Loucy (cell line): ENCODE data around the gene PHF11.
A peak's percentile ranks its signal among the peaks of the same experiment; 100 is the strongest.
"Not testable (repeated sequence)": the region's sequence is repeated elsewhere in the genome, so short reads cannot be mapped to it uniquely, and the experiment has no call there.

Experiments
- H2AFZ ChIP-seq: fragments of 200-600 bp; sonication (generic); 2 replicates; pipeline ENCODE4 v1.6.0; 2016; ENCODE audit warnings: antibody characterized with exemption, mild to moderate bottlenecking, low read length, moderate library complexity
- H3F3A ChIP-seq: fragments of 200-600 bp; 2 replicates; pipeline ENCODE4 v1.6.0; 2016; ENCODE audit warnings: antibody characterized with exemption, low read depth, mild to moderate bottlenecking
- H3K27me3 ChIP-seq: fragments of 200-600 bp; sonication (generic); 2 replicates; pipeline ENCODE4 v1.6.1; 2014; ENCODE audit warnings: low read length, mild to moderate bottlenecking; ENCODE audit not compliant: insufficient read depth, poor library complexity, severe bottlenecking
- H3K36me3 ChIP-seq: fragments of 200-600 bp; sonication (generic); 2 replicates; pipeline ENCODE4 v1.6.1; 2016; ENCODE audit warnings: low read length; ENCODE audit not compliant: insufficient read depth
- H3K4me1 ChIP-seq: fragments of 200-600 bp; sonication (generic); 2 replicates; pipeline ENCODE4 v1.5.1; 2014; ENCODE audit warnings: low read length, mild to moderate bottlenecking; ENCODE audit not compliant: insufficient read depth, poor library complexity, severe bottlenecking
- H3K4me2 ChIP-seq: fragments of 200-600 bp; sonication (generic); 2 replicates; pipeline ENCODE4 v1.6.0; 2014; ENCODE audit warnings: antibody characterized with exemption, low read length, low read depth, mild to moderate bottlenecking; ENCODE audit not compliant: poor library complexity, severe bottlenecking
- H3K4me3 ChIP-seq: fragments of 200-600 bp; sonication (generic); 2 replicates; pipeline ENCODE4 v1.5.1; 2014; ENCODE audit warnings: low read length, mild to moderate bottlenecking, mixed read lengths; ENCODE audit not compliant: poor library complexity, severe bottlenecking
- H3K79me2 ChIP-seq: fragments of 200-600 bp; sonication (generic); 2 replicates; pipeline ENCODE4 v1.6.1; 2014; ENCODE audit warnings: low read length; ENCODE audit not compliant: insufficient read depth
- H3K9ac ChIP-seq: fragments of 200-600 bp; sonication (generic); 2 replicates; pipeline ENCODE4 v1.6.0; 2014; ENCODE audit warnings: mild to moderate bottlenecking, low read depth, low read length, moderate library complexity; ENCODE audit not compliant: poor library complexity, severe bottlenecking
- H3K9me2 ChIP-seq: fragments of 200-600 bp; sonication (generic); replicated peaks from 2 replicates; pipeline ENCODE4 v1.6.1; 2016; ENCODE audit warnings: low read depth, low read length, mixed read lengths
- H3K9me3 ChIP-seq: fragments of 200-600 bp; sonication (generic); 2 replicates; pipeline ENCODE4 v1.6.1; 2014; ENCODE audit warnings: mild to moderate bottlenecking, antibody characterized with exemption, low read length, low read depth; ENCODE audit not compliant: insufficient read depth
- H4K20me1 ChIP-seq: fragments of 200-600 bp; sonication (generic); 2 replicates; pipeline ENCODE4 v1.6.0; 2014; ENCODE audit warnings: antibody characterized with exemption, low read length, mild to moderate bottlenecking; ENCODE audit not compliant: insufficient read depth, poor library complexity, severe bottlenecking
- EZH2phosphoT487 ChIP-seq: fragments of 200-600 bp; IDR thresholded peaks from 2 replicates; pipeline ENCODE4 v1.6.1; 2018; ENCODE audit warnings: antibody characterized with exemption, mild to moderate bottlenecking, moderate library complexity, borderline replicate concordance
- TF ChIP-seq, protein P1 (sequence below): fragments of 200-600 bp; sonication (generic); conservative IDR thresholded peaks from 2 replicates; pipeline ENCODE4 v1.5.1; 2014; ENCODE audit warnings: mild to moderate bottlenecking, antibody characterized with exemption, low read length

PHF11 gene

DNA sequence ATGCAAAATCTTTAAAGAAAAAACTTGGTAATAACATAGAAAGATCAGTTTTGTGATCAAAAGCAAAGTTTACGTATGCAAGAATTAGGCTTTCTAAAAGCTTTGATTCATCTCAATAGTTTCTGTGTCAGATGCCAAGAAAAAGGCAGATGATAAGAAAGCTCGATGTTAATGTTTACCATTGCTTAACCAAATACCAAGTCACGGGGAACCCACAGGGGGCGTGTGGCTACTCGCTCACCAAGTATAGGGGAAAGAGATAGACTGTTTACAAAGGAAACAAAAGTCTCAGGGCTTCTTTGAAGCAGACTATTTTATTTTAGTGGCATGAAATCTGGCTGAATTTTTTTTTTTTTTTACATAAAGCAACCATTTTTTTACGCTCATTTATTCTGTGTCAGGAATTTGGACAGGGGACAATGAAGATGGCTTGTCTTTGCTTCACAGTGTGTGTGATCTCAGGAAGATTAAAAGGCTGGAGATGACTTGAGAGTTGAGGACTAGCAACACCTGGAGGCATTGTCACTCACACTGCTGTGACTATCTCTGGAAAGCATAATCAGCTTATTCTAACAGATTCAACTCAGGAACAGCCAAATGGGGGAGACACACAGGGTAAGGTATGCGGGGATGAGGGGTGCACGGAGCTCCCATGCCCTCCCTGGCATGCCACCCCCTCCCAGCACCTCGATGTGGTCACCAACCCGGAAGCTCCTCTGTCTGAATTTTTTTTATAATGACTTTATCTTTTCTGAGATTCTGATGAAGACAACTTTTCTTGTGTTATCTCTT, 64.7 kb downstream of the PHF11 start:
- no peaks in the 10 kb centered on the region for H3F3A ChIP-seq
- peaks cover 31% of the 10 kb centered on the region for H3K36me3 ChIP-seq
- H3K9ac ChIP-seq: no peak overlapping the region
- H4K20me1 ChIP-seq: no peaks in the 10 kb centered on the region
- H3K4me3 ChIP-seq: no peak overlapping the region
- no peaks in the 10 kb centered on the region for H3K4me1 ChIP-seq
- no peaks in the 10 kb centered on the region for H3K79me2 ChIP-seq
- no peak overlapping the region for H2AFZ ChIP-seq
- H3K9me2 ChIP-seq: no peaks in the 10 kb centered on the region
- no peak for TF ChIP-seq EZH2phosphoT487
- TF ChIP-seq, protein P1, sequence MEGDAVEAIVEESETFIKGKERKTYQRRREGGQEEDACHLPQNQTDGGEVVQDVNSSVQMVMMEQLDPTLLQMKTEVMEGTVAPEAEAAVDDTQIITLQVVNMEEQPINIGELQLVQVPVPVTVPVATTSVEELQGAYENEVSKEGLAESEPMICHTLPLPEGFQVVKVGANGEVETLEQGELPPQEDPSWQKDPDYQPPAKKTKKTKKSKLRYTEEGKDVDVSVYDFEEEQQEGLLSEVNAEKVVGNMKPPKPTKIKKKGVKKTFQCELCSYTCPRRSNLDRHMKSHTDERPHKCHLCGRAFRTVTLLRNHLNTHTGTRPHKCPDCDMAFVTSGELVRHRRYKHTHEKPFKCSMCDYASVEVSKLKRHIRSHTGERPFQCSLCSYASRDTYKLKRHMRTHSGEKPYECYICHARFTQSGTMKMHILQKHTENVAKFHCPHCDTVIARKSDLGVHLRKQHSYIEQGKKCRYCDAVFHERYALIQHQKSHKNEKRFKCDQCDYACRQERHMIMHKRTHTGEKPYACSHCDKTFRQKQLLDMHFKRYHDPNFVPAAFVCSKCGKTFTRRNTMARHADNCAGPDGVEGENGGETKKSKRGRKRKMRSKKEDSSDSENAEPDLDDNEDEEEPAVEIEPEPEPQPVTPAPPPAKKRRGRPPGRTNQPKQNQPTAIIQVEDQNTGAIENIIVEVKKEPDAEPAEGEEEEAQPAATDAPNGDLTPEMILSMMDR: peak; percentile 16; the same call in 1 of the 2 replicates
- H3K27me3 ChIP-seq: no peaks in the 10 kb centered on the region
- no peak overlapping the region for H3K4me2 ChIP-seq
- no peaks in the 10 kb centered on the region for H3K9me3 ChIP-seq

DNA sequence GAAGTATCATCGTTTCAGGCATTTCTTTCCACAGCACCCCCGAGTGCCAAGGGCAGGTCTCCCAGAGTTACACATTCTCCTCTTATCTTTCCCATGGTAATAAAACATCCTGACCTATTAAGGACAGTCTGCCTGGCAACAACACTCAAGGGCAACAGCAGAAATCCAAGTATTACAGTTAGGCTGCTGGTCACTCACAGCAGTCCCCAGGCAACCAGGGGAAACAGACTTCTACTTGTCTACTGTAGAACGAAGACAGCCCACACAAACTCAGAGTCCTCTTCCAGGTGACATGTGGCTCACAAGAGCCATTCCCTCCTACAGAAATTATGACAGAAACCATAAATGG, 65.3 kb downstream of the PHF11 start:
- Histone ChIP-seq H3K79me2 (no peaks in the 10 kb centered on the region), H3K9ac (no peak overlapping the region), H3K36me3 (peaks cover 27% of the 10 kb centered on the region), H3K9me3 (no peaks in the 10 kb centered on the region), H3K4me2 (no peak overlapping the region), H2AFZ (no peak overlapping the region), H3K4me1 (no peaks in the 10 kb centered on the region), H3K9me2 (no peaks in the 10 kb centered on the region), H3K27me3 (no peaks in the 10 kb centered on the region), H3K4me3 (no peak overlapping the region), H3F3A (no peaks in the 10 kb centered on the region), H4K20me1 (no peaks in the 10 kb centered on the region)
- TF ChIP-seq EZH2phosphoT487: no peak
- TF ChIP-seq, protein P1: no peak

DNA sequence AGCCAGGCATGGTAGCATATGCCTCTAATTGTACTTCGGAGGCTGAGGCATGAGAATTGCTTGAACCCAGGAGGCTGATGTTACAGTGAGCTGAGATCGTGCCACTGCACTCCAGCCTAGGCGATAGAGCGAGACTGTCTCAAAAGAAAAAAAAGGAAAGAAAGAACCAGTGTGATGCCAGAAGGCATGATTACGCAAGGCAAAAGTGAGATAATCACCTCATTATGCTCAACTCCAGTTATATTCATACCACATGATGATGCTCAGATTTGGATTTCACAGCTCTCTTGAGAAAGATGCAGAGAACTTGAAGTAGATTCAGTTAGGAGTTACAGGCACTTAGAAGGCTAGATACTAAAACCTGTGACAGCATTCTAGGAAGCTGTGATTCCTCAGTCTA, 67.8 kb downstream of the PHF11 start:
- H3K4me3 ChIP-seq: no peak overlapping the region
- no peaks in the 10 kb centered on the region for H3K4me1 ChIP-seq
- TF ChIP-seq EZH2phosphoT487: no peak
- TF ChIP-seq, protein P1: no peak
- no peaks in the 10 kb centered on the region for H3K27me3 ChIP-seq
- no peaks in the 10 kb centered on the region for H4K20me1 ChIP-seq
- no peaks in the 10 kb centered on the region for H3F3A ChIP-seq
- H3K9ac ChIP-seq: no peak overlapping the region
- H3K36me3 ChIP-seq: peaks cover 25% of the 10 kb centered on the region
- H3K9me2 ChIP-seq: no peaks in the 10 kb centered on the region
- no peaks in the 10 kb centered on the region for H3K9me3 ChIP-seq
- H3K4me2 ChIP-seq: no peak overlapping the region
- no peaks in the 10 kb centered on the region for H3K79me2 ChIP-seq
- no peak overlapping the region for H2AFZ ChIP-seq

DNA sequence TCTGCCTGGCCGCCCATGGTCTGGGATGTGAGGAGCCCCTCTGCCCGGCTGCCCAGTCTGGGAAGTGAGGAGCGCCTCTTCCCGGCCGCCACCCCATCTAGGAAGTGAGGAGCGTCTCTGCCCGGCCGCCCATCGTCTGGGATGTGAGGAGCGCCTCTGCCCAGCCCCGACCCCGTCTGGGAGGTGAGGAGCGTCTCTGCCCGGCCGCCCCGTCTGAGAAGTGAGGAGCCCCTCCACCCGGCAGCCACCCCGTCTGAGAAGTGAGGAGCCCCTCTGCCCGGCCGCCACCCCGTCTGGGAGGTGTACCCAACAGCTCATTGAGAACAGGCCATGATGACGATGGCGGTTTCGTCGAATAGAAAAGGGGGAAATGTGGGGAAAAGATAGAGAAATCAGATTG, 69.7 kb downstream of the PHF11 start:
- Histone ChIP-seq H3K4me1 (peaks cover 11% of the 10 kb centered on the region), H3K36me3 (peaks cover 14% of the 10 kb centered on the region; the same call in 1 of the 2 replicates)
- H3K4me3 ChIP-seq, H4K20me1 ChIP-seq, H3K9ac ChIP-seq, H3K9me3 ChIP-seq, H3K79me2 ChIP-seq, H3K4me2 ChIP-seq, H2AFZ ChIP-seq, H3K9me2 ChIP-seq, H3F3A ChIP-seq, H3K27me3 ChIP-seq: not testable (repeated sequence)
